ENCODE data around the gene PRKG1. TPM values are rescaled to one million over a fixed set of nuclear protein-coding genes. Genes with fewer than 3 reads are reported as not detected.

Gene PRKG1
- polyA plus RNA-seq, 3 donors = not detected

- DNase-seq = no peak
- intact Hi-C loops (cut with micrococcal nuclease) = no loop called here
Measured at GRCh38 chr10:52347327-52347667, 1273.0 kb downstream of the PRKG1 start.

More at GRCh38 chr10:52347327-52347667, 1273.0 kb downstream of the PRKG1 start:
- Mint-ChIP-seq H3K27ac (no peak overlapping the region), H3K4me1 (no peaks in the 10 kb centered on the region), H3K4me3 (no peak overlapping the region), H3K27me3 (ENCODE audit: low read depth in 3 of 3) (no peaks in the 10 kb centered on the region), H3K36me3 (no peaks in the 10 kb centered on the region), H3K9me3 (peaks cover 0 to 16% (median 0%) of the 10 kb centered on the region in 7 donors)
- no peak overlapping the region for H3K27ac ChIP-seq (ENCODE audit: low read depth in 1 of 2, low read length in 2 of 2)
- H3K4me3 ChIP-seq (replicated peaks in 1 of 3; ENCODE audit: low read depth in 2 of 3, low read length in 3 of 3) = no peak overlapping the region
- WGBS (ENCODE audit: insufficient coverage) = 97% methylated on average over 4 of the region's 5 CpGs
- no peaks in the 10 kb centered on the region for H4K20me1 ChIP-seq (ENCODE audit: insufficient read depth, low read length)
- no peaks in the 10 kb centered on the region for H3K79me2 ChIP-seq (ENCODE audit: insufficient read depth, low read length)
- H2AFZ ChIP-seq (ENCODE audit: insufficient read depth, low read depth, low read length, poor library complexity, severe bottlenecking) = no peak overlapping the region
- H3K4me2 ChIP-seq (replicated peaks; ENCODE audit: extremely low read depth, low read length, poor library complexity, severe bottlenecking) = no peak overlapping the region
- no peaks in the 10 kb centered on the region for H3K4me1 ChIP-seq (ENCODE audit: control insufficient read depth in 1 of 2, insufficient read depth in 2 of 2, low read length in 2 of 2)
- H3K9me3 ChIP-seq (replicated peaks in 1 of 2; ENCODE audit: control insufficient read depth in 1 of 2, insufficient read depth in 1 of 2, low read length in 2 of 2) = peaks cover 0 to 22% of the 10 kb centered on the region in 2 donors
- H3K27me3 ChIP-seq (ENCODE audit: control insufficient read depth in 2 of 2, insufficient read depth in 2 of 2, low read length in 2 of 2) = no peaks in the 10 kb centered on the region
- TF ChIP-seq CTCF (IDR thresholded peaks at IDR 0.05) = no peak
- H3K9ac ChIP-seq (ENCODE audit: insufficient read depth, low read length, poor library complexity, severe bottlenecking) = no peak overlapping the region
- H3K36me3 ChIP-seq (replicated peaks in 1 of 2; ENCODE audit: control insufficient read depth in 1 of 2, insufficient read depth in 2 of 2, low read length in 2 of 2) = no peaks in the 10 kb centered on the region

Small RNA genes within 50 kb of the gene (small RNA-seq; reads per million reads assigned to genes)
- not detected for gene MIR605 (ENCODE audit: insufficient read length, low read depth)

Other genes with a start within 250 kb of the PRKG1 start
- not detected for gene A1CF, start 188.9 kb upstream of the PRKG1 start, polyA plus RNA-seq